Measurements from ENCODE around the gene CREB3L4.
"Not testable (repeated sequence)": the region's sequence is repeated elsewhere in the genome, so short reads cannot be mapped to it uniquely, and the experiment has no call there.

Gene CREB3L4

GRCh38 chr1:153959454-153959853 is 8.2 kb upstream of the CREB3L4 start:
- no peak for DNase-seq

GRCh38 chr1:153960206-153960605 is 7.5 kb upstream of the CREB3L4 start:
- DNase-seq, result no peak

- DNase-seq, result no peak
Measured at GRCh38 chr1:153961421-153961820, 6.3 kb upstream of the CREB3L4 start.

GRCh38 chr1:153962088-153963029 is 5.3 kb upstream of the CREB3L4 start:
- DNase-seq, result peak; percentile 17

GRCh38 chr1:153963030-153963849 is 4.5 kb upstream of the CREB3L4 start, which contains the start of gene SLC39A1:
SLC39A1 (minus strand) TSS chr1:153963537; CDS start chr1:153962715, 822 bp downstream.
- peak; percentile 94 for DNase-seq

- DNase-seq, result no peak
Measured at GRCh38 chr1:153963850-153964331, 3.8 kb upstream of the CREB3L4 start.

GRCh38 chr1:153968000-153968363 is 280 bp downstream of the CREB3L4 start:
- peak; percentile 63 for DNase-seq

- DNase-seq, result no peak
Measured at GRCh38 chr1:153968408-153968807, 706 bp downstream of the CREB3L4 start.

- DNase-seq, result no peak
Measured at GRCh38 chr1:153968972-153969371, 1.3 kb downstream of the CREB3L4 start.

- DNase-seq, result no peak
Measured at GRCh38 chr1:153970346-153970745, 2.6 kb downstream of the CREB3L4 start.

- DNase-seq, result no peak
Measured at GRCh38 chr1:153973071-153973470, 5.4 kb downstream of the CREB3L4 start.

GRCh38 chr1:153973525-153973924 is 5.8 kb downstream of the CREB3L4 start:
- no peak for DNase-seq

- no peak for DNase-seq
Measured at GRCh38 chr1:153976819-153977249, 9.1 kb downstream of the CREB3L4 start.

- peak; percentile 83 for DNase-seq
Measured at GRCh38 chr1:153977250-153978240, 9.8 kb downstream of the CREB3L4 start, which contains the start of gene JTB. JTB (minus strand) TSS chr1:153977674; CDS start chr1:153977252, 422 bp downstream.

GRCh38 chr1:153978274-153978909 is 10.7 kb downstream of the CREB3L4 start:
- no peak for DNase-seq

- DNase-seq, result not testable (repeated sequence)
Measured at GRCh38 chr1:153979091-153979490, 11.4 kb downstream of the CREB3L4 start.

- not testable (repeated sequence) for DNase-seq
Measured at GRCh38 chr1:153981735-153982134, 14.0 kb downstream of the CREB3L4 start.

GRCh38 chr1:153984123-153984894 is 16.6 kb downstream of the CREB3L4 start:
- DNase-seq, result no peak

GRCh38 chr1:153985341-153985912 is 17.7 kb downstream of the CREB3L4 start:
- DNase-seq, result no peak
